HG02884 (cell line): ENCODE measurements around the gene C9orf40.

Experiments
- ATAC-seq: cut with Tn5 transposase; IDR thresholded peaks from one replicate; pipeline ENCODE4 v1.9.1; 2021; ENCODE audit warnings: mild to moderate bottlenecking, moderate library complexity; ENCODE audit not compliant: unreplicated experiment

The C9orf40 gene, protein sequence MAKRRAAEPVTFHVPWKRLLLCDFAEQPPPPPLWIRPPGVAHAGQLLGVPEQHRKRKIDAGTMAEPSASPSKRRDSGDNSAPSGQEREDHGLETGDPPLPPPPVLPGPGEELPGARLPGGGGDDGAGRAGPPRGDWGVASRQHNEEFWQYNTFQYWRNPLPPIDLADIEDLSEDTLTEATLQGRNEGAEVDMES

GRCh38 chr9:74952201-74953151 is at the start of gene C9orf40:
Gene C9orf40, minus strand, starts transcription at chr9:74952912. Its CDS starts 301 bp downstream, at chr9:74952611.
- peak; percentile 85 for ATAC-seq

DNA sequence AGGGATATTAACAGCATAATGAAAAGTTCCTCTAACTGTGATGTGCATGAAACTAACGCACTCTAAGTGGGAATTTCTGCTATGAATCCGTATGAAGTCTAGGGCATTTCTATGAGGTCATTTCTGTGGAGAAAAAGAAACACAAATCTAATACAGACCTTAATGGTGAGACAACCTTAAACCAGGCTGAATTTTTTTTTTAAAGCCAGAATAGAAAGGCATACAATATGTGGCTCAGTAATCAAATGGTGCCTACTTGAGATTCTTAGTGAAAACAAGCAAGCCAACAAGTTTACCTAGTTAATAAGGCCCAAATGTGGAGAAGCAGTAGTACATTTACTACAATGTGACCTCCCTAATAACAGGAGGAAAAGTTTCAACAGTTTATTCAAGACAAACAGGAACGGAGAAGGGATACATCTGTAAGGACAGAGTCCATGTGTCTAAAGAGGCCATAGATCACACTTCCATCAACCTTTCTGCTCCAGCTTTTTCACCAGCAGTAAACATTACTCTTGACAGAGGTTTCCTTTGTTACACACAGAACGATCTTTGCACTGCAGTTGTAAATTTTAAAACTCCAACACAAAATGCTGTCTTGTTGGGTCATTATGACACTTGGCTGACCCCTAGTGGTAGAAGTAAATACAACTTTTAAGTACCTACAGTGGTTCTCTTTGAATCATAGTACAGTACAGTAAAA is 49.2 kb upstream of the C9orf40 start:
- ATAC-seq: peak; percentile 83

- peak; percentile 71 for ATAC-seq
Observed at GRCh38 chr9:75000835-75001234, 48.1 kb upstream of the C9orf40 start.

- ATAC-seq: no peak
Observed at GRCh38 chr9:74985041-74985440, 32.3 kb upstream of the C9orf40 start.

- no peak for ATAC-seq
Observed at GRCh38 chr9:74983709-74984108, 31.0 kb upstream of the C9orf40 start.

DNA sequence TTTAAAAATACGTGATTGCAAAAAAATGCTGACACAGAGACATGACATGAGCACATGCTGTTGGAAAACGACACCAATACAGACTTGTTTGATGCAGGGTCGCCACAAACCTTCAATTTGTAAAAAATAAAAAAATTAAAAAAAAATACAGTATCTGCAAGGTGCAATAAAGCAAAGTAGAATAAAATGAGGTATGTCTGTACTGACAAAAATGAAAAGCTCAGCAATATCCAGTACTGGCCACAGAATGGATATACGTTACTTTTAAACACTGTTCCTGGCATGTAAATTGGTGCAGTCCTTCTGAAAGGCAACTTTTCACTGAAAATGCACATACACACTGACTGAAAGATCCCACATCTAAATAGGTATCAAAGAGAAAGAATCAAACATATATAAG is 27.1 kb upstream of the C9orf40 start:
- no peak for ATAC-seq

DNA sequence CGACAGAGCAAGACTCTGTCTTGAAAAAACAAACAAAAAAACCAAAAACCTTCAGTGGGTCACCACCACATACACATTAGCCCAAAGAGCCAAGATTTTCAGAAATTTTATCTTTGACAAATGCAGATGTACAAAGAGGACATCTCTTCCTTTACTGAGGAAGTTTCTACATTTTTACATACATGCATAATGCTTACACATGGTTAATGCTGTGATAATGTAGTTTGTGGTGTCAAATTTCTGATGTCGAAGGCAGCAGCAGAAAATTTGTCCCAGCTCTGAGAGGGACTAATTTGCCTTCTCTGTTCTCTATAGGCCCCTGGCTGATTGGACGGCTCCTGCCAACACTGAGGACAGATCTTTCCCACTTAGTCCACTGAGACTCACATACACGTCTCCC is 24.6 kb upstream of the C9orf40 start:
- no peak for ATAC-seq

DNA sequence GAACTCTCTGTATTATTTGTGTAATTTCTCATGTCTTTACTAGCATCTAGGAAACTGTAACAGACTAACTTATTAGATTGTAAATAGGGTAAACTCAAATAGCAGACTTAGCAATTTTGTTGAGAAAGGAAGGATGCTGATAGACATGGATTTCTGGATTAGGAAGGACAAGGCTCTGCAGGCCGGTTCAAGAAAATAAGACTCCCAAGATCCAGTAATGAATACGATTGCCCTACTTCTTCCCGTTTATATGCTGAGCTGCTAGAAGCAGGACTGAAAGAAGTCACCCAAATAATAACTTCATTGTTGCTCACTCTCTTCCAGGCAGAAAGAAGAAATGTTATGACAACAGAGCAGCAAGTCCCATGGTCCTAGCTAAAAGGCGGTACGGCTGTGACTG is 22.8 kb upstream of the C9orf40 start:
- no peak for ATAC-seq

- no peak for ATAC-seq
Observed at GRCh38 chr9:74974558-74974957, 21.8 kb upstream of the C9orf40 start.

DNA sequence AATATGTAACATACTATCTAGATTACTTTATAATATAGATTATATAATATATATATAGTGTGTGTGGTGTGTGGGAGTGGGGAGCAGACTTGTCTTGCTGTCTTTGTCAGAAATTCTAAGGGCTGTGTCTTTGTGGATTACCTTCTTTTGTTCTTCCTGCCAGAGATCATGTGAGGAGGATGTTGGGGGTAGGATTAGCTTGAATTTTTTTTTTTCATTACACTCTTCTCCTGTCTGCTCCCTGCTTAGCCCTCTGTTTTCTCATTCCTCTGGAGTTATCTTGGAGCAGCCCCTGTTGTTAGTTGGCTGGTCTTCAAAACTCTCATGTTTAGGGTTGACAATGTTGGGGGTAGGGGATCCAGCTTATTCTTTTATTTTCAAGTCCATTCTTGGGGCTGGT is 21.0 kb upstream of the C9orf40 start:
- no peak for ATAC-seq

DNA sequence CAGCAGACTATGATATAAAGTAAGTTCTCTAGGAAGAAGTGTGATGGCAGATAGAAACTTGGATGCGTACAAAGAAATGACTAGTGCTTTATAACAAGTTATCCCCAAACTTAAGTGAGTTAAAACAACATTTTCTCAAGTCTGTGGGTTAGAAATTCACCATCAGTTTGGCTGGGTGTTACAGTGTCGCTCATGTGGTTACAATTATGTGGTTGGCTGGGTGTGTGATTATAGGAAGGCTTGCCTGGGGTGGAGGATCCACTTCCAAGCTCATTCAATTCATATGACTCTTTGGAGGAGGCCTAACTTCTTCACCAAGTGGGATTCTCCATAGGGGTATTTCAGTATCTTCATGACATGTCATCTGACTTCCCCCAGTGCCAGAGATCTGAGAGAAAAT is 10.3 kb upstream of the C9orf40 start:
- ATAC-seq: no peak

DNA sequence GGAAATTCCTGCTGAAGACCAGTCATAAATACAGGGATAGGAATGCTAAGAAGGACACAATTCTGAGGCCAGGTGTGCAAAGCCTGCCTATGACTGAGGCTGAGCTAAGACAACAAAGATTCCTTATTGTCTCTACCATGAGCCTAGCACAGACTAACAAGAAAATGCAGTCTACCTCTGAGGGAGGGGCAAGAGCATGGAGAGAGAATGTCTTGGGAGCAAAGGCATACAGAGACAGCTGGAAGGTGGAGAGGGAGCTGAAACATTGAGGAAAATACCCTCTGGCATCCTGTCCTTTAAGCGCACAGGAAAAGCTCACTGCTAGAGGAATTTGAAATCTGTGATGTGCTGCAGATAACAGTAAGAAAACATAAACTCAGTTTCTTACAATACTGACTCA is 8.8 kb upstream of the C9orf40 start:
- ATAC-seq: no peak

DNA sequence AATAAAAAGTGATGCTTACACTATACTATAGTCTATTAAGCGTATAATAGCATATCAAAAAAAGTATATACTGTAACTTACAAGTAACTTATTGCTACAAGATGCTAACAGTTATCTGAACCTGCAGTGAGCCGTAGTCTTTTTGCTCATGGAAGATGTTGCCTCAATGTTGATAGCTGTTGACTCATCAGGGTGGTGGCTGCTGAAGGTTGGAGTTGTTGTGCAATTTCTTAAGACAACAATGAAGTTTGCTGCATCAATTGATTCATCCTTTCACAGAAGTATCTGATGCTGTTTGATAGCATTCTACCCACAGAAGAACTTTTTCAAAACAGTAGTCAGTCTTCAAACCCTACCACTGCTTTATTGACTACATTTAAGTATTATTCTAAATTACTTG is 7.8 kb upstream of the C9orf40 start:
- no peak for ATAC-seq

DNA sequence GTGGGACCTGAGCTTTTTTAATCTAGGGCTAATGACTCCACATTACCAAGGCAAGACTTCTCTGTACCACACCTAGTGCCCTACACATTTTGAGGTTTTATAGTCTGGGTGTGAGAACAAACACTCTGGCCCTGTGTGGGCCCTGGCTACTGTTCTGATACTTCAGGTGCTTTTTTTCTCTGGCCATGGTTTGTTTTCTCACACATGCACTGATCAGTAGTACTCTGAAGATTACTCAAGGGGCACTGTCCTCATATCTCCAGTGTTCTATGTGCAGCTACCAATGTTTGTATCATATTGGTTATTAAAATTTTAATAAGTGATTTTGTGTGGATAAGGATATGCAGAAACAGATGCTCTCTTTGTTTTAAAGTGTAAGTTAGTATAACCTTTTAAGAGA is 5.9 kb upstream of the C9orf40 start:
- ATAC-seq: peak; percentile 43

DNA sequence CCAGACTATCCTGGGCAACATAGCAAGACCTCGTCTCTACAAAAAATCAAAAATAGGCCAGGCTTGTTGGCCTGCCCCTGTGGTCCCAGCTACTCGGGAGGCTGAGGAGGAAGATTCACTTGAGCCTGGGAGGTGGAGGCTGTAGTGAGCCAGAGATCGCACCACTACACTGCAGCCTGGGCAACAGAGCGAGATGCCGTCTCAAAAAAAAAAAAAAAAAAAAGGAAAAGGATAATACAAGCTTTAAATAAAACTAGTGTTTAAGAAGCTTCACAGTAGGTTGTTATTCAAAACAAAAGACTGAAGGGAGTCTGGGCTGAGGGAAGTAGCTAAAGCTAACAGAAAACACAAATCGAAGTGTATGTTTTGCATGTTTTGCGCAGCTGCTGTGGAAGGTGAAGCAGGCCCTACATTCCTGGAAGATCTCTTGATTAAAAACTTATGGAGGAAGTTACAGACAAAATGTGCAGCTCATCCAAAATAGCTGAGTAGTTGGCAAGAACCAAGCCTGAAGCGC is 581 bp upstream of the C9orf40 start:
- ATAC-seq: peak; percentile 1

DNA sequence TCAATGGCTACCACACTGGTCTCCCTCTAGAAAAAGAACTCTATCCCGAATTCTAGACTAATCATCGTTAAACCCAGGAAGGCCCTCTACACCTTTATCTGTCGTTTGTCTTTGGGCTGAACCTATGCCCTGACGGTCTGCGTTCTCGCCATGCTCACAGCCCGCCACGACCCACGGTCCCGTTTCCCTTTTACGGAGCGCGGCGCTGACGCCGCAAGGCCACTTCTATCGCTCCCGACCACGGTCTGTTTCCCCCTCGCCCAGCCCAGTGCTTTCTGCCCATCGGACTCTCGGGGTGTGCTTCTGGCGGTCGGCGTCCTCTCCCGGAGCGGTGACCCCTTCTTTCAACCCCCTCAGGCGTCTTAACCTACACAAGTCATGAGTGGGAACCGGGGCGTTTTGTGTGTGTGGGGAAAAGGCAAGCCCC is 974 bp downstream of the C9orf40 start:
- peak; percentile 31 for ATAC-seq

DNA sequence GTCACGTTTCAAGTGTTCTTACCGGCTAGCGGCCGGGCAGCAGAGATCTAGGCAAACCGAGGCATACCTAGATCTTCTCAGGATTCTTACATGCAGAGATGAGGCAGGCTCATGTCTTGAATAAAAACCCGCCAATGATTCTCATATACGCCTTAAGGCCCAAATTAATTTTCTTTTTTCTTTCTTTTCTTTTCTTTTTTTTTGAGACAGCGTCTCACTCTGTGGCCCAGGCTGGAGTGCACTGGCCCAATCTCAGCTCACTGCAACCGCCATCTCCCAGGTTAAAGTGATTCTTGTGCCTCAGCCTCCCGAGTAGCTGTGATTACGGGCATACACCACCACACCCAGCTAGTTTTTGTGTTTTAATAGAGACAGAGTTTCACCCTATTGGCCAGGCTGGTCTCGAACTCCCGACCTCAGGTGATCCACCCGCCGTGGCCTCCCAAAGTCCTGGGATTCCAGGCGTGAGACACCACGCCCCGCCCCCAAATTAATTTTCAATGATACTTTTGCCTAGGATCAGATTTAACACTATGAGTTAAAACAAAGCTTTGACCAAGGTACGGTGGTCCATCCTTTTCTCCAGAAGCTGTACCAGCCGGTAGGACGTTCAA is 1.5 kb downstream of the C9orf40 start:
- ATAC-seq: no peak

DNA sequence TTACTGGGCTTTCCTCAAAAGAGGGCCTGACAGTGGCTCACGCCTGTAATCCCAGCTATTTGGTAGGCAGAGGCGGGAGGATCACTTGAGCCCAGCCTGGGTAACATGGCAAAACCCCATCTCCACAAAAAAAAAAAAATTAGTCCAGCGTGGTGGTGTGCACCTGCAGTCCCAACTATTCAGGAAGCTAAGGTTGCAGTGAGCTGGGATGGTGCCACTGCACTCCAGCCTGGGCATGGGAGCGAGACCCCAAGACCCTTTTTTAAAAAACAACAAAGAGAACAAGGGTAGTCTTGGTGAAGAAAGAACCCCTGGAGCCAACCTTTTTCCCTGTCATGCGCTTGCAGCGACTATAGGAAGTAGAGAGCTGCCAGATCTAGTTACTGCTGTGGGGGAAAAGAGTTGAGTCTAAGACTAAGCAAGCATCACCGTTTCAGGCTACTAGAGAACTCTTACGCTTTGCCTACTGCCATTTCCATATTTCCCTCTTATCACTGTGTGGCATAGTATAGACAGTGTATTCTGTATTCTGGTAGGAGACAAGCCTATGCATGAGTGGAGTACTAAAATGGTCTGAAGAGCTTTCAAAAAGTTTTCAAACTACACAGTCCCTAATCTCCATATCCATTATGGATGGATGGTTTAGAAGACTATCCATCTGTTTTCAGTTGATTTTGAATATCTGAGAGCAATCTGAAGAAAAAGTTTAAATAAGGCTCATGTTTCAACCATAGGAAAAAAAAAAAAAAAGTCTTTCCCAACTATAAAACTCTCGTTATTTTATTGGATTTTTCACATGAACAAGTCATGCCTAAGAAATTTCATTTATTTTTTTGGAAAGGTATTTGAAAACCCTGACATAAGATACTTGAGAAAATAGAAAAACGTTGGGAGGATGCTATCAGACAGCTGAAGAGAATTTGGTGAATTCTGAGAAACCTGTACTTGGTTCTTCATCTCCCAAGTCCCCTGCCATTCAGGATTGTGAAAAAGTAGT is 2.6 kb downstream of the C9orf40 start:
- no peak for ATAC-seq

GRCh38 chr9:74948937-74949336 is 3.8 kb downstream of the C9orf40 start:
- no peak for ATAC-seq

DNA sequence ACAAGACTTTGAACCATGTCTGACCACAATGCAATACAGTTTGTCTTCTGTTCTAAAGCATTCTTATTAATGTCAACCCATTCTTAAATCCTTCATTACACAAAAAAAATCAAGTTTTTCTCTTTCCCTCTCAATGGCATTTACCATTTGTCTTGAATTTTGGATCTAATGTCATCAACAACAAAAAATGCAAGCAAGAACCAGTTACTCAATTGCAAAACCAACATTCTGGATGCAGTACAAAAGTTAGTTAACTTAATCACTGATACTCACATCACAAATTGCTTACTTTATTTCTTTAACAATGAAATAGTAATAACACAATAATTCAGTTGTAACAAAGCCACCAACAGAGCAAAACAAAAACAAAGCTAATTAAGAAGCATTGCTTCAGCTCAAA is 6.0 kb downstream of the C9orf40 start:
- no peak for ATAC-seq
